DND-41 (cell line): ENCODE results near the gene KDSR.

Experiments
- EZH2 ChIP-seq: IDR thresholded peaks from 3 replicates; pipeline ENCODE4 v1.6.1; 2012; ENCODE audit warnings: borderline replicate concordance, low read depth, mild to moderate bottlenecking, moderate library complexity, low read length, inconsistent platforms; ENCODE audit not compliant: severe bottlenecking
- TF ChIP-seq, protein P1 (sequence below): IDR thresholded peaks from 2 replicates; pipeline ENCODE4 v1.5.1; 2012; ENCODE audit warnings: borderline replicate concordance, low read length, moderate library complexity, mild to moderate bottlenecking; ENCODE audit not compliant: poor library complexity, severe bottlenecking; ENCODE audit errors: extremely low read depth

DNA sequence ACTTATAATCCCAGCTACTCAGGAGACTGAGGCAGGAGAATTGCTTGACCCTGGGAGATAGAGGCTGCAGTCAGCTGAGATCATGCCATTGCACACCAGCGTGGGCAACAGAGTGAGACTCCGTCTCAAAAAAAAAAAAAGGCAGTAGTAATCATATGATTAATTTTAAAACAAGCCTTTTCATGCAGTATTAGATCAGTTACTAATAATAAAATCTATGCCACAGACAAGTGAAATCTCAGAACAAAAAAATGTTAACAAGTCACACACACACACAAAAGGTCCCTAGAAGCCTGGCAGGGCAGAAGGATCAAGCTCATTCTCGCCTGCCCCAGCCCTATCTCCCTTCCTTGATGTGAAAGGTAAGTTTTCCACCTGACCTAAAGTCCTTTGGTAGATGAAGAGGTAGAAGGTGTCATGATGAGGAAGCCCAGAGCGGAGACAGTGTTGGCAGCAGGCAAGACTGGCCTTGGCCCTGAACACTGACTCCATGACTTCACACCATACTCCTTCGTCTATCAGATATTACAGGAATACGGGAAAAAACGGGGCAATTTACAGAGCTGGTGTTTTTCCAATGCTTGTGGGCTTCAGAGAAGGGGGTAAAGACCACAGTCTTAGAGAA is 10.6 kb downstream of the KDSR start:
- TF ChIP-seq, protein P1, sequence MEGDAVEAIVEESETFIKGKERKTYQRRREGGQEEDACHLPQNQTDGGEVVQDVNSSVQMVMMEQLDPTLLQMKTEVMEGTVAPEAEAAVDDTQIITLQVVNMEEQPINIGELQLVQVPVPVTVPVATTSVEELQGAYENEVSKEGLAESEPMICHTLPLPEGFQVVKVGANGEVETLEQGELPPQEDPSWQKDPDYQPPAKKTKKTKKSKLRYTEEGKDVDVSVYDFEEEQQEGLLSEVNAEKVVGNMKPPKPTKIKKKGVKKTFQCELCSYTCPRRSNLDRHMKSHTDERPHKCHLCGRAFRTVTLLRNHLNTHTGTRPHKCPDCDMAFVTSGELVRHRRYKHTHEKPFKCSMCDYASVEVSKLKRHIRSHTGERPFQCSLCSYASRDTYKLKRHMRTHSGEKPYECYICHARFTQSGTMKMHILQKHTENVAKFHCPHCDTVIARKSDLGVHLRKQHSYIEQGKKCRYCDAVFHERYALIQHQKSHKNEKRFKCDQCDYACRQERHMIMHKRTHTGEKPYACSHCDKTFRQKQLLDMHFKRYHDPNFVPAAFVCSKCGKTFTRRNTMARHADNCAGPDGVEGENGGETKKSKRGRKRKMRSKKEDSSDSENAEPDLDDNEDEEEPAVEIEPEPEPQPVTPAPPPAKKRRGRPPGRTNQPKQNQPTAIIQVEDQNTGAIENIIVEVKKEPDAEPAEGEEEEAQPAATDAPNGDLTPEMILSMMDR = no peak
- no peak for TF ChIP-seq EZH2
